ENCODE measurements around the gene APBA2. TPM values are rescaled to one million over a fixed set of nuclear protein-coding genes. Genes with fewer than 3 reads are reported as not detected.

APBA2 gene
- total RNA-seq, 6 donors from 2014 or later: 3.2 to 7.9 (median 6.0) TPM

- WGBS, 2 donors: 89 to 94% methylated on average over 1 of the region's 1 CpG
- H3K27me3 ChIP-seq: no peaks in the 10 kb centered on the region
These were observed 78.3 kb downstream of the APBA2 start for GRCh38 chr15:28964098-28964497.

GRCh38 chr15:28967066-28967465 lies 81.3 kb downstream of the APBA2 start:
- Histone ChIP-seq H3K9me3 (no peaks in the 10 kb centered on the region), H3K27me3 (no peaks in the 10 kb centered on the region), H3K4me3 (no peak overlapping the region), H3K36me3 (no peaks in the 10 kb centered on the region), H3K27ac (no peak overlapping the region), H3K4me1 (no peaks in the 10 kb centered on the region)
- ATAC-seq (ENCODE audit: low FRiP score in 2 of 2) (no peak), DNase-seq (no peak)
- TF ChIP-seq POLR2A (IDR thresholded peaks at IDR 0.05) (no peak), POLR2AphosphoS5 (IDR thresholded peaks at IDR 0.05) (no peak), CTCF (IDR thresholded peaks at IDR 0.05) (no peak), EP300 (IDR thresholded peaks at IDR 0.05) (no peak)

More at GRCh38 chr15:28964098-28964497, 78.3 kb downstream of the APBA2 start:
- H3K9me3 ChIP-seq: no peaks in the 10 kb centered on the region
- H3K4me3 ChIP-seq: no peak overlapping the region
- H3K27ac ChIP-seq: no peak overlapping the region
- ATAC-seq (ENCODE audit: low FRiP score in 2 of 2) (no peak), DNase-seq (no peak)
- H3K4me1 ChIP-seq: no peaks in the 10 kb centered on the region
- H3K36me3 ChIP-seq: no peaks in the 10 kb centered on the region
- TF ChIP-seq POLR2AphosphoS5 (IDR thresholded peaks at IDR 0.05) (no peak), POLR2A (IDR thresholded peaks at IDR 0.05) (no peak), CTCF (IDR thresholded peaks at IDR 0.05) (no peak), EP300 (IDR thresholded peaks at IDR 0.05) (no peak)

GRCh38 chr15:28967990-28968389 lies 82.2 kb downstream of the APBA2 start:
- no peaks in the 10 kb centered on the region for H3K4me1 ChIP-seq
- ATAC-seq (ENCODE audit: low FRiP score in 2 of 2): no peak
- 84 to 87% methylated on average over 6 of the region's 6 CpGs for WGBS, 2 donors
- H3K9me3 ChIP-seq: no peaks in the 10 kb centered on the region
- no peak overlapping the region for H3K27ac ChIP-seq
- H3K27me3 ChIP-seq: no peaks in the 10 kb centered on the region
- no peaks in the 10 kb centered on the region for H3K36me3 ChIP-seq
- no peak overlapping the region for H3K4me3 ChIP-seq
- DNase-seq: no peak
- TF ChIP-seq CTCF (IDR thresholded peaks at IDR 0.05): no peak
- TF ChIP-seq EP300 (IDR thresholded peaks at IDR 0.05): no peak
- TF ChIP-seq POLR2AphosphoS5 (IDR thresholded peaks at IDR 0.05): no peak
- no peak for TF ChIP-seq POLR2A (IDR thresholded peaks at IDR 0.05)

GRCh38 chr15:28969511-28970085 lies 83.8 kb downstream of the APBA2 start:
- H3K9me3 ChIP-seq: no peaks in the 10 kb centered on the region
- no peak for ATAC-seq (ENCODE audit: low FRiP score in 2 of 2)
- WGBS, 2 donors: 86 to 87% methylated on average over 14 of the region's 14 CpGs

More at GRCh38 chr15:28969511-28970085, 83.8 kb downstream of the APBA2 start:
- TF ChIP-seq CTCF (IDR thresholded peaks at IDR 0.05): no peak
- no peak for TF ChIP-seq POLR2A (IDR thresholded peaks at IDR 0.05)
- TF ChIP-seq EP300 (IDR thresholded peaks at IDR 0.05): no peak
- TF ChIP-seq POLR2AphosphoS5 (IDR thresholded peaks at IDR 0.05): no peak
- H3K27ac ChIP-seq: no peak overlapping the region
- H3K4me1 ChIP-seq: no peaks in the 10 kb centered on the region
- H3K4me3 ChIP-seq: no peak overlapping the region
- no peaks in the 10 kb centered on the region for H3K27me3 ChIP-seq
- H3K36me3 ChIP-seq: no peaks in the 10 kb centered on the region
- DNase-seq: peak in 1 of 2 donors; percentile 46

All from upper lobe of left lung (tissue), 6 donors.